ENCODE measurements around the gene CSRP2.

CSRP2 gene

DNA sequence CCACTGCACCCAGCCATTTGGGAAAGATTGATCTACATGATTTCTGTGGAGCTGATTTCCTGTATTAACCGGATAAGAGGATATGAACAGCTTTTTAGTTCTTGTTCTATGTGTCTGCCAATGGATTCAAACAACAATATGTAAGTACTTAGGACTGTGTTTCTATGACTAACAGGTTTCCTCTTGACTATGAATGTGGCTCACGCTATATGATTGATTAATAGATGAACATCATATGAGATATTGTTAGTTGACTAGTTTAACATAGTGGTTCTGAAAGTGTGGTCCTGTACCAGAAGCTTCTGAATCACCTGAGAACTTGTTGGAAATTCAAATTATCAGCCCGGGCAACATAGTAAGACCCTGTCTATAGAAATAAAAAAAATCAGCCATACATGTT lies 12.8 kb upstream of the CSRP2 start:
- no peak for DNase-seq (ENCODE audit: low read depth)

DNA sequence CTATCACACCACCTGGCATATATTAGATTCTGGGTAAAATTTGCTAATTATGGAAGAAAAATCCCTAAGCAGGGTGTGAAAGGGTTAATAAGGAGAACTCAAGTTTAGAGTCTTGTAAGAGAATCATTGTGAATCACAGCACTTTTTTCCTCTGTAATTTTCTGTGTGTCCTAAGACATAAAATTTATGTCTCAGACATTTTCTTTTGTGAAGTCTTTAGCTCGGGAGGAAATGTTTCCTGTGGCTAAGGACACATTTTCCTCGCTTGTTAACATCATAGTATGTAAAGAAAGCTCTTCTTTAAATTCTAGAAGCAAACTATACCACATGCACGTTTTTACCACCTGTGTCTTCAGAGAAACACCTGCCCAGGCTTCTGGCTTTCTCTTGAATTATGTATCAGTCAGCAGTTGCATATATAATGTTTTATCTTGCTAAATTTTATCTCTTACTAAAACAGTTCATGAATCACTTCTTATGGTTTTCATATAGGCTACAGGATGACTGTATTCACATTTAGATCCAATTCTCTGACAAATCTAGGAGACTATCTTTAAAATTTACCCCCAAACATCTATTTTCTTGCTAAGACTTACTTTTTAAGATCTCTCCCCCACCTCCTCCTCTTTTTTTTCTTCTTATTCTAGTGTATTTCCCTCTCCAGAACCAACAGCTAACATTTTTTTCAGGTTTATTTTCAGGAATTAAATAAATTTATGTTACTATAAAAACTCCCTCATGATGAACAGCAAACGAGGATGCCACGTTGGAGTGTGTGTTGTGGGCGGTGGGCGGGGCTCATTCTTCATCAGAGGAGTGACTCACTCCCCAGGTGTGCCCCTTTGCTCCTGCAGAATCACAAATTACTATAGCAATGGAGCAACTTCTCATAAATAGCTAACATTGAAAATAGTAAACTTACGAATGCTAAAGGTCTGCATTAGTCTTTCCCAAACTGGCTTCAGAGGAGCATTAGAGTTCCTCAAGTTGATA lies 11.6 kb upstream of the CSRP2 start:
- no peak for DNase-seq (ENCODE audit: low read depth)

DNA sequence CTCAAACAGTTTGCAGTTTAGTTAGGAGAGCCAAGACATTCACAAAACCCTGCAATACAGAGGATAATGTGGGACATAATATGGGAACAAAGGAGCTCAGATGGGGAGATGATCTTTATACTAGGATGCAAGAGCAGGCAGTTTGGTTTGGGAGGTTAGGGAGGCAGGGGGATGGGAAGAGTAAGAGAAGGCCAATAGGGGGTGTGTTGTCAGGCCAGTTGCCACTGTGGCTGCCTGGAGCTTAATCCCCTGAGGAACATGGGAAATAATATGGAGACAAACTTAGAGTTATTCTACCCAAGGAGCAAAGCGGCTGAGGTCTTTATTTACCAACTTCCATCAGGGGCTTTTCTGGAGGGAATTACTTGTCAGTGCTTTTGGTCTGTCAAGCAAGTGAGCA lies 10.0 kb upstream of the CSRP2 start:
- no peak for DNase-seq (ENCODE audit: low read depth)

DNA sequence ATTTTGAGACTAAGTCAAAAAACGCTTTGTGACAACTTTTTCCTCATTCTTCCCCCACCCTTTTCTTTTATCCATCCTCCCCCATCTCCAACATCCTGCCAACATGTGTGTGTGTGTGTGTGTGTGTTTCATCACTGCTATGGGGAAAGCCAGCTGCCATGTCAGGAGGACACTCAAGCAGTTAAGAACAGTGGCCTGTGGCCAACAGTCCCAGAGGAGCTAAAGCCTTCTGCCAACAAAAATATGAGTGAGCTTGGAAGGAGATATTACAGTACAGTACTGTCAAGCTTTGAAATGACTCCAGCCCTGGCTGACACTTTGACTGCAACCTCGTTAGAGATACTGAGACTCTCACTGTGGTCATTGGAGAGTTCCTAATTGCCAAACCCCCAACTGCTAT lies 5.0 kb upstream of the CSRP2 start:
- no peak for DNase-seq (ENCODE audit: low read depth)

DNA sequence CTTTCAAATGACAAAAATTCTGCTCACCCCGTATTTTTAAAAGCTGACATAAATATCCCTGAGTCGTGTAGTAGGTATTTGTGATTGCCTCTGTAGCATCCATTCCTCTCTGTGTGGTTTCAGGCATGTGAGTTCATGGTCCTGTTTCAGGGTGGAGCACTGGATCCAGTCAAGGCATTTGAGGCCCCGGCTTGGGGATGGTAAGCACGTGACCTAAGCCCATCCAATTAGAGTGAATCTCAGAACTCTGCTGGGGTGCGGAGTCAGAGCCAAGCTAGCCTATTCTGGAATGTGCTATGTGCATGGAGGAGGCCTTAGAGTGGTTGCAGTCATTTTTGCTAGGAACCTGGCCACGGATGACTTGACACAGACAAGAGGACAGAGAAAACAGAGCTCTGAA lies 4.3 kb upstream of the CSRP2 start:
- no peak for DNase-seq (ENCODE audit: low read depth)

DNA sequence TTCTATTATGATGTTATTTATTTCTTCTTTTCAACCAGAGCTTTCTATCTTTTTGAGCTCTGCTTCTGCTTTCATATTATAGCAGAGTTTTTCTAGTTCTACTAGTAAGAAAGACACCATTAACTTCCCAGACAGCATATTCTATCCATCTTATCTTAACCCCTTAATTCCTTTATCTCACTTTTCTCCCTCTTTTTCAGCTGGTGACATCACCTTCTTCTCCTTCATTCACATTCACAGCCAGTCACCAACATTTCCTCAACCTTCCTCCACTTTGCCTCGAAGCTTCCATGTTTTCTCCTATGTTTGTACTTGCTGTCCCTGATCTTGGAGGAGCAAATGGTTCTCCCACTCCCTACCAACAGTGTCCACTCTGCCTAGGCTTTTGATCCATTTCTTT lies 3.5 kb upstream of the CSRP2 start:
- no peak for DNase-seq (ENCODE audit: low read depth)

DNA sequence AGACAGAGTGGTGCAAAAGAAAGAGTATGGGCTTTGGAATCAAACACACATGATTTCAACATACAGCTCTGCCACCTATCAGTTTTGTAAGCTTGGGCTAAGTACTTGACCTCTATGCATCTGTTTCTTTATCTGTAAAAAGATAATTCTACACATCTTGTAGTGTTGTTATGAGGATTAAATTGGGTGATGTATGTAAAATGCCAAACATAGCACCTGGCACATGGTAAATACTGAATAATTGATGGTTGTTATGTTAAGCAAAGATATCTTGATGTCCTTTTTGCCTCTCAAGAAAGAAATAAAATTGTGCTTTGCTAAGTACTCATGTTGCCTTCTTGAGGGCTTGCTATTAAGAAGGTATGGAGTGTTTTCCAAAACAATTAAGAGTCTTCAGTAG lies 2.3 kb upstream of the CSRP2 start:
- no peak for DNase-seq (ENCODE audit: low read depth)

DNA sequence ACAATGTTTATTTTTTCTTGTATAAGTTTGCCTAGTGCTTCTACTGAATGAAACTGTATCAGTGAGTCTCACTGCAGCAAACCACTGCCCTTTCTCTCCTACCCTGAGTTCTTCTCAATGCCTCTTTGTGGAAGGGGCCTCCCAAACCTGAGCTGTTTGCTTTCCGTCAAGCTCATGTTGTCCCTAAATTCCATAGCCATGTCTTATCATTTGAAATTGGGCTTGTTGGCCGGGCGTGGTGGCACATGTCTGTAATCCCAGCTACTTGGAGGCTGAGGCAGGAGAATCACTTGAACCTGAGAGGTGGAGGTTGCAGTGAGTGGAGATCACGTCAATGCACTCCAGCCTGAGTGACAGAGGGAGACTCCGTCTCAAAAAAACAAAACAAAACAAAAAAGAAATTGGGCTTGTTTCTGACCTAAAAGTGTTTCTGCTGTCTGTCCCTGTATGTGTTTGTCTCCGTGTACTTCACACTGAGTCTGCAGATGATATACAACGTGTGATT lies 1.8 kb upstream of the CSRP2 start:
- DNase-seq (ENCODE audit: low read depth) = no peak

DNA sequence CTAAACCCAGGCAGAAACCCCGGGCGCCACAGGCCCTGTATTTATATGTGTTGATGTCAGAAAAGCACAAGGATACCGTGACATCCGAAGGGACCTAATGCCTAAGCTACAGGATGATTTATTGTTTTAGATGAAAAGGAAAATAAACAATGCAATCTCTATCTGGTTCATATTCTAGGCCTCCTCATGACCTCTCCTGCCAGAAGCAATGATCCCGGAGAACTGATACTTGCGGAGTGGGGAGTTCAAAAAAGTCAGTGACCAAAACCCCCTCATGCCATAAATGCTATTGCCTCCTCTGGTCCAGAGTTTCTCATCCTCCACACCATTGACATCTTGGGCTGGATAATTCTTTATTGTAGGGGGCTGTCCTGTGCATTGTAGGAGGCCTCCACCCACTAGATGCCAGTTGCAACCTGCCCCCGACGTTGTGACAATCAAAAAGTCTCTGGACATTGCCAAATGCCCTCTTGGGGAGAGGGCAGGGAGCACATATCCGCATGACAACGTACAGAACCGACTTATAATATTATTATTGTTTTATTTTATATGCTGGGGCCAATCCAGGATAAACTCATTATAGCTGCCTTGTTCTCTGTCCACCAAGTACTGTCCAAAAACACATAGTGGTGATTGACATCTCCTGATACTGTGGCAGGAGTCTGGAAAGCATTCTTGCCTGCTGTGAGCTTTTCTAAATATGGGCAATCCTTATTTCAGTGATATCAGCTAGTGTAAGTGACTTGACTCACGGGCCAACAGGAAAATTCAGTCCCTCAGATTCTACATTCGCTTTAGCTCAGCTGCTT lies 1.1 kb upstream of the CSRP2 start:
- no peak for DNase-seq (ENCODE audit: low read depth)

DNA sequence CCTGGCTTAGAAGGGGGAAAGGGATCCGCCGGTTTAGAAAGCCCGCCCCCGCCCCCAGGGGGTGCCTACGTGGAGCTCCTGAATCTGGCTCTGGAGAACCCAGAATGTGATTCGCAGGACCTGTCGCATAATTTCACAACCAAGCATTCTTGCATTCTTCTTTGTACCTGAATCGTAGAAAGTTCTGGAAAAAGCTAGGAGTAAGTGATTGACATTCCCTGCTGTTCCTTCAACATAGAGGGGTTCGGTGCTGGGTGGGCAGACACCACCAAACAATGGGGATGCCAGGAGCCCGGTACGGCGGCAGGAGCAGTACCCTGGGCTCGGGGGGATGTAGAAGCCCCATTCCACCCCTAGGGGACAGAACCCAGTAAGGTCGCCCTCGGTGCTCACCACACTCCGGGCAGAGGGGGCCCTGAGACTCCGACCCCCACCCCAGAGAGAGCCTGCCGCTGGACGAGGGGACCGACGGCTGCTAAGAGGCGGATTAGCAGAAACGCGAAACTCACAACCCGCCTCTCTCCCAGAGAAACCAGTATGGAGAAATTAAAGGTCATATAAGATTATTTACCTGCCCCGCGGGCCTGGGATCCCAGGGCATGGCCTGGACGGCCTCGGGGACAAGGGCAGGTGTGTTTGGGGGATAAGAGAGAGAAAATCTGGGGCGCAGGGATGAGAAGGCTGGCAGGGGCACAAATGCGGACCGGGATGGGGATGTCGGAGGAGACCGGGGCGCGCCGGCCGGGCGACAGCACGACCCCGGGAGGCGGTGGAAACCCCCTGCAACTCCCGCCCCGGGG lies 520 bp downstream of the CSRP2 start:
- DNase-seq (ENCODE audit: low read depth) = no peak

DNA sequence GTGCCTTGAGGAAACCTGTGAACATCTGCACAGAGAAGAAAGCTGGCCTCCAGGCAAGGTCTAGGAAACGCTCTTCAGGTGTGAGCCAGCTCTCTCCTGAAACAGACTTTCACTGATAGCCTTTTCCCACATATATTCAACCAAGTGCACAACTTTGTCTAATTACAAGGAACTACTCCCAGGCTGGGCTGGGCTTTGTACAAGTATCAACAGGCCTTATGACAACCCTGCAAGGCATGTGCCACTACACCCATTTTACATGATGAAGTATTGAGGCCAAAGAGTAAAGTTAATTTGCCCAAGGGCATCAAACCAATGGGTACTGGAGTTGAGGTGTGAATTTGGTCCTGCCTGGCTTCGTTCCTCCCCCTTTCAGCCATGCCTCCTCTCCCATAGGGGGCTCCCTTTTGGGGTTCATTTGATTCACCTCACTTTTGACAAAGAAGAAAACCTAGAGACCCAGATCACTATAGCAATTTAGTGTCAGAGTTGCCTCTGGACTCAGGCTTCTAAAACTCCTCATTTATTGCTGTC lies 2.1 kb downstream of the CSRP2 start:
- no peak for DNase-seq (ENCODE audit: low read depth)

DNA sequence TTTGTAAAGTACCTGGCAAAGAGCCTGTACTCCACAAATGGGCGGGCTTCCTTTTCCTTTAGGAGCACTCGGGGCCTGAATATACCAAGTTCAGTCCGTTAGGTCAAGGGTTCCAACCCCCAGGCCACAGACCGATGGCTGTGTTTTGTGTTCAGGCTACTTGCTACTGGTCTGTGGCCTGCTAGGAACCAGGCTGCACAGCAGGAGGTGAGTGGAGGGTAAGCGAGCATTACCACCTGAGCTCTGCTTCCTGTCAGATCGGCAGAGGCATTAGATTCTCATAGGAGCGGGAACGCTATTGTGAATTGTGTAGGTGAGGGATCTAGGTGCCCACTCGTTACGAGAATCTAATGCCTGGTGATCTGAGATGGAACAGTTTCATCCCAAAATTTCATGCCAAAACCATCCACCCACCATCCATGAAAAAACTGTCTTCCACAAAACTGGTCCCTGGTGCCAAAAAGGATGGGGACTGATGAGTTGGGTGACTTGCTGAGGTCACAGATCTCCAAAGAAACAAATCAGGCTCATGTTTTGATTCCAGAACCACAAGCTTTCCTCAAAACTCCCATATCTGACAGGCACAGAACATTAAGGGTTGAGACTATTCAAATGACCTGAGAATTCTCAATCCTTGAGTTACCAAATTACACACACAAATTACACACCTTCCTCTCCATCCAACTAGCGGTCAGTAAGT lies 4.2 kb downstream of the CSRP2 start:
- no peak for DNase-seq (ENCODE audit: low read depth)

DNA sequence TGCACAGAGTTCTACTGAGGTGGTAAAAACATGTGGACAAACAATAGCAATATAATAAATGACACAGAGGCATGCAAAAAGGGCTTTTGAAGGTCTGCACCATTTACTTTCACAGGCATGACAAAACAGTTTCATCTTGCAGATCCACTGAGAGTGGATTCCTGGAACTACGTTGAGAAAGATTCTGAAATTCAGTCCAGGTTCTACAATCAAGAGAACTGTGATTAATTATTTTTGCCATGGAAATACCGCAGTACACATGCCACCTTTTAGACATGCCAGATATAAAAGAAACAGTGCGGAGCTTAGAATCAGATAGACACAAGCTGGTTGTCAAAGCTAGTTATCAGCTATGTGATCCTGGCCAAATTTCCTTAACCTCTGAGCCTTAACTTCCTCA lies 4.8 kb downstream of the CSRP2 start:
- DNase-seq (ENCODE audit: low read depth) = no peak

DNA sequence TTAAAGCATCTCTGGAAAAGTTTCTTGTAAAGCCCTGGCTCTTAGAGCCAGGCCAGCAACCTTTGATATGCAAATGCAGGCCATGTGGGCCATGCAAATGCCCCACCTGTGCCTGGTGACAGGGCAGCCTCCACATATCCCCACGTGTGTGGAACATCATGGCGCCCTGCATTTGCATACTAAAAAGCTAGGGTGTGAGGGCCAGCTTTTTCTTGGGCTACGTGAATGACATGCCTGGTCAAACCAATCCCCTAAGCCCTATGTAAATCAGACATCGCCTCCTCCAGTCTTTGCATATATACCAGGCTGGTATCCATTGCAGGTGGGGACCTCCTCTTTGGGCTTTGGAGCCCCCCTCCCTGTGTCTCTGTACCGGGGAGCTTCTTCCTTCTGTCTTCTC lies 6.4 kb downstream of the CSRP2 start:
- DNase-seq (ENCODE audit: low read depth) = no peak

DNA sequence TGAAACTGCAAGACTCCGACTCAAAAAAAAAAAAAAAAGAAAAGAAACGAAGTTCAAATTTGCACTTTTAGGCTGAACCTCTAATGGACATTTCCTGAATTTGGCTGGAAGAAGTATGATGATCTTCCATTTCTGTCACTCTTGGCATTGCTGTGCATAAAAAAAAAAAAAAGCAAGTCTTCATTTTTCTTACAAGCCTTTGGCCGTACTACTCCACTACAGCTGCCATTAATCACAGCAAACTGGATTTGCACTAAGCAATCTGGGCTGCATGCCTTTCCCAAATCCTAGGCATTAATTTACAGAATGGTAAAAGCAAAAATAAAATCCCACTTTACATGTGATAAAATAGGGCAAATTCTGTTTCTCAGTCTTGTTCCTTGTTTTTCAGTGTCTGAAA lies 7.1 kb downstream of the CSRP2 start:
- no peak for DNase-seq (ENCODE audit: low read depth)

DNA sequence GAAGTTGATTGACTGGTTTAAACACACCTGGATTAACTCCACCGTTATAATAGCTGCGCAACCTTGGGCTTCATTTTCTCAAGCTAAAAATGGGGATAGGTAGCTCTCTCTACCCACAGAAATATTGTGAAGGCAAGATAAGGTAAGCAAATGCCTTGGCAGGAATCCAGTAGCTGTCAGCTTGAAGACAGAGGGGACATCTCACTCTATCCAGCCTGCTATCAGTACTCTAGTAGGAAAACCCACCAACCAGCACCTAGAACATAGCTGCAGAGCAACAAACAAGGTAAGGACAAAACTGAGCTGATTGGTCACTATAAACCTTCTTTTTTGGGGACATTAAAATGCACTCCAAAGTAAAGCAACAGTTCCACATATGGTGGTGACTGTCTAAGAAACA lies 7.7 kb downstream of the CSRP2 start:
- no peak for DNase-seq (ENCODE audit: low read depth)

DNA sequence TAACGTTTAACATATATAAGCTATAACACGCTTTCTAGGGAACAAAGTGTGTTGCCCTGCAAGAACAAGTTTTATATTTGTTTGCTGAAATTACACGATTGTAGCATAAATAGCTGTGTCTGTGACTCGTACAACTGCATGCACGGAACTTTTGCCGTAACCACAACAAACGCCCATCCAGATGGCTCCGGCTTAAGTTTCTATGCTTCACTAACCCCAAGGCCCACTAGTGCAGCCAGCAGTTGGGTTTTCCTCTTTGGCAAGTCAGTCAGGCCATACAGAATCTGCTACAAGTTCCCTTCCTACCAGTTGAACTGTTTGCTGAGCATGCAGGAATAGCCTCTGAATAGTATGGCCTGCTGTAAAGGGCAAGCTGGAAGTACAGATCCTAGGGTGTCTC lies 12.1 kb downstream of the CSRP2 start:
- peak; percentile 70 for DNase-seq (ENCODE audit: low read depth)

DNA sequence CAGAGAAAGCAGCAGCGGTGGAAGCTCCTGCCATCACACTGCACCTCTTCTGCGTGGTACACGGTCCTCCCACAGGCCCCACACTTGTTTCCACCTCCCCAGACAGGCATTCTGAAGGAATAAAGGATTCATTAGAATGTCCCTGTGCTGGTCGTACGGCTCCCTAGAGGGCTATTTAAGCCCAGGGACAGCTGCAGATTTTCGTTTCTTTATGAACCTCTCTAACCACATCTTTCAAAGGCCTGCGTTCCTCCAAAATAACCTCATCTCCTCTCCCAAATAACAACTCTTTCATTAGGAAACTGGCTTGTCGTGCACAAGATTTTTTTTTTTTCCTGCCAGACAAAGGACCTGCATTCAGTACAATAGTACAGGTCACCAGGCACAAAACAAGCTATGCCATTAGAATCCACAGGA lies 12.7 kb downstream of the CSRP2 start:
- DNase-seq (ENCODE audit: low read depth) = no peak

DNA sequence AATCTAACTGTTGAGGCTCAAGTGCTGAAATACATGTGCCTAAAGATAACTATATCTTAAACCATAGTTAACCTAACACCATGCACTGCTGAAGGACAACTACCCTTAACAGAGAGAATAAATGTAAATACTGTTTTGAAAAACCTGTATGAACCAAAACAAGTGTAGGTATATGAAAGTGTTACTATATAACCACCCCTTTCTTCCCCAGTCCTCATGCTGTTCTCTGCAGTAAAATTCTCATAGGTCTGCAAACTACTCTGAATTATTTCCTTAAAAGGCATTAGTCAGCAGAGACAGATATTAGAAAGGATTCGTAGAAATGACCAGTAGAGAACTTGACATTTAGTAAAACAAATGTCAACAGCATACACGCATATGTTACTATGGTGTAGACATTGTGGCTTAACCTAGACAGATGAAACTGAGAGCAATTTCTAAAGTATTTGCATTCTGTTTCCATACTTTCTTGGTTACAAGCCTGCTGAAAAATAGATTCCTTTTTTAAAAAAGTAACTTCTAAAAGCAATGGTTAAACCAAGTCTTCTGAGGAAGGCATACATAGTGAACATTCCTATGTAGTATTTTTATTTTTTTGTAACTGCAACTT lies 13.9 kb downstream of the CSRP2 start:
- DNase-seq (ENCODE audit: low read depth) = no peak

DNA sequence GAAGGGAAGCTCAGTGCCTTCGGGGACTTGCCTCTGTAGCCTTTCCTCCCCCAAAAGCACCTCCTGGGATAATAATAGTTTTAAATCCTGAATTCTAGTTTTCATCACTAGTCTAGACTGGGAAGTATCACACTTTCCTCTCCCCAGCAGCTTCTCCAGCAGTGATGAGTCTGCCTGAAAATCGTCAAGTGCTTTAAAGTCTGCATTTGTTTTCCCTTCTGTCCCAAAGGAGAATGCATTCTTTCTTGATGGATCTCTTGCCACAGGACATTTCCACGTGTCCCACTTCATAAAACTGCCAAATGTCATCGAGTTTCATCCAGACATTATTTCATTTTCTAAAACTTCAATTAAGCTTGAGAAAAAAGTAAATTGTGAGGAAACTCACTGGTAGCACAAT lies 15.0 kb downstream of the CSRP2 start:
- no peak for DNase-seq (ENCODE audit: low read depth)

Measured in non-pigmented ciliary epithelial cell (primary cell).